Pons (tissue), 1 donor: ENCODE data around the gene MLNR.
A peak's percentile ranks its signal among the peaks of the same experiment; 100 is the strongest.

Experiments
- DNase-seq: peaks from one replicate; pipeline ENCODE4 v3.0.0-alpha.2; 2016; ENCODE audit warnings: low spot score

Gene MLNR, protein sequence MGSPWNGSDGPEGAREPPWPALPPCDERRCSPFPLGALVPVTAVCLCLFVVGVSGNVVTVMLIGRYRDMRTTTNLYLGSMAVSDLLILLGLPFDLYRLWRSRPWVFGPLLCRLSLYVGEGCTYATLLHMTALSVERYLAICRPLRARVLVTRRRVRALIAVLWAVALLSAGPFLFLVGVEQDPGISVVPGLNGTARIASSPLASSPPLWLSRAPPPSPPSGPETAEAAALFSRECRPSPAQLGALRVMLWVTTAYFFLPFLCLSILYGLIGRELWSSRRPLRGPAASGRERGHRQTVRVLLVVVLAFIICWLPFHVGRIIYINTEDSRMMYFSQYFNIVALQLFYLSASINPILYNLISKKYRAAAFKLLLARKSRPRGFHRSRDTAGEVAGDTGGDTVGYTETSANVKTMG

GRCh38 chr13:49220036-49220855 is at the start of gene MLNR:
TSS of gene MLNR (plus strand) at chr13:49220338. CDS start at chr13:49220338, 0 bp downstream.
- no peak for DNase-seq

DNA sequence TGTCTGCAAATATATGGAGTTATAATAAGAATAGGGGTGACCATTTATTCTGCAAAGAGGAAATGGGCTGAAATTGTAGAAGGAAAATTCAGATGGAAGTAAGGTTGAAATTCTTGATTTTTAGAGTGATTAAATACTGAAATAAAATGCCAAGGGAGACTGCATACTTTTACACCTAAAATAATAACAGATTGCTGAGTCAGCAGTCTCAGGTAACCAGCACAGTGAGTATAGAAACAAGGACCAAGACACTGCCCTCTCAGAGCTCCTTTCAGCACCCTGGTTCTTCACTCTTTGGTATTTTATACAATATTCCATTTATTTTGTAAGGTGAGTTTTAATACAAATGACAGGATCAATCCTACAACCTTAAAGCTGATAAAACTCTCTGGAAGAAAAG is 48.8 kb upstream of the MLNR start:
- DNase-seq, result no peak

GRCh38 chr13:49183672-49184325 is 36.3 kb upstream of the MLNR start:
- no peak for DNase-seq

DNA sequence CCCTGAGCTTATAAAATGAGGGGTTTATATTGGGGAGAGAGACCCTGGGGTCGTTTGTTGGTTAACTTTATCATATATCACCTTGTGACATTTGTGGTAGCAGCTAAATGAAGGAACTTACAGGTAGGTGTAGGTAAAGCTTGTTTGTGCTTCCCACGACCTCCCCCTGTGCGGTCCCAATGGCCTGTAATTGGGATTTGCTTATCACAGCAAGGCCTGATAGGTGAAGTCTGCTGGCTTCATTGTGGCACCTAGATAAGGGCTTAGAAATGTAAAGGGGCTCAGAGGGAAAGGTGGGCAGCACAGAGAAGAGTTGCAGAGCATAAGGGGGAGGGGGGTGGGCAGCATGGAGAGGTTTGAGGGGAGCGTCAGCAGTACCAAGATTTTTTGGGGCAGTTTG is 35.5 kb upstream of the MLNR start:
- no peak for DNase-seq

GRCh38 chr13:49185264-49185663 is 34.9 kb upstream of the MLNR start:
- DNase-seq, result peak; percentile 3

DNA sequence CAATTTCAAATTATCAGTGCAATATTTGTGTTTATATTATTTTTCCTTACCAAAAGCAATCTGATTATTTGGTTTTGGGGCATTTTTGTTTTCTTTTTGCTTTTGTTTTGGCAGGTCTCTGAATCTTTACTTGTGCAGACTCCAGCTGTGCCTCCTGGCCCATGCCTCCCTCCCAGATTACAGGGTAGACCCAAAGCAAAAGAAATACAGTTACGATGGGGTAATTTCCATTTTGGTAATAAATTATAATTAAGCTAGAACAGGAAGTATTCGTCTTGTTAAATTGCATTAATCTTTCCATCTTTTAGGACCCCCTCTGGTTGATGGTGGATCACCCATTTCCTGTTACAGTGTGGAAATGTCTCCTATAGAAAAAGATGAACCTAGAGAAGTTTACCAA is 29.2 kb upstream of the MLNR start:
- no peak for DNase-seq

- no peak for DNase-seq
Measured at GRCh38 chr13:49206641-49207040, 13.5 kb upstream of the MLNR start.

DNA sequence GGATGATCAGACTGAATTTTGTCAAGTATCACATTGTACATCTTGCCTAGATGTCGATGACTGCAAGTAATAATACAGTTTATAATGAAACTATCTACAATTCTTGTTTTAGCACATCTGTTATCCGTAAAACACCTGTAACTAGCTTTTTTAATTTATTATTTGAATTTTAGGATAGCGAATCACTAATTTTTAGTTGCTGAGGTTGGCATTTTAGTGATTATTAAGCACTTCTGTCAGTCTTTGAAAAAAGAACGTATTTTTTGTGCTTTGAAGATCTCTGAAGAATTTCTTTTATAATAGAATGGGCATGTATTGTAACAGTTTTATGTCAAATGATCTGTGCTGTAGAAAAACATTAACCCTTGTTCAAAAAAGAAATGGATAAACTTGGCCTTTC is 11.5 kb upstream of the MLNR start:
- no peak for DNase-seq

- DNase-seq, result no peak
Measured at GRCh38 chr13:49210114-49210513, 10.0 kb upstream of the MLNR start.

GRCh38 chr13:49210669-49211068 is 9.5 kb upstream of the MLNR start:
- DNase-seq, result no peak

GRCh38 chr13:49213539-49213938 is 6.6 kb upstream of the MLNR start:
- no peak for DNase-seq

DNA sequence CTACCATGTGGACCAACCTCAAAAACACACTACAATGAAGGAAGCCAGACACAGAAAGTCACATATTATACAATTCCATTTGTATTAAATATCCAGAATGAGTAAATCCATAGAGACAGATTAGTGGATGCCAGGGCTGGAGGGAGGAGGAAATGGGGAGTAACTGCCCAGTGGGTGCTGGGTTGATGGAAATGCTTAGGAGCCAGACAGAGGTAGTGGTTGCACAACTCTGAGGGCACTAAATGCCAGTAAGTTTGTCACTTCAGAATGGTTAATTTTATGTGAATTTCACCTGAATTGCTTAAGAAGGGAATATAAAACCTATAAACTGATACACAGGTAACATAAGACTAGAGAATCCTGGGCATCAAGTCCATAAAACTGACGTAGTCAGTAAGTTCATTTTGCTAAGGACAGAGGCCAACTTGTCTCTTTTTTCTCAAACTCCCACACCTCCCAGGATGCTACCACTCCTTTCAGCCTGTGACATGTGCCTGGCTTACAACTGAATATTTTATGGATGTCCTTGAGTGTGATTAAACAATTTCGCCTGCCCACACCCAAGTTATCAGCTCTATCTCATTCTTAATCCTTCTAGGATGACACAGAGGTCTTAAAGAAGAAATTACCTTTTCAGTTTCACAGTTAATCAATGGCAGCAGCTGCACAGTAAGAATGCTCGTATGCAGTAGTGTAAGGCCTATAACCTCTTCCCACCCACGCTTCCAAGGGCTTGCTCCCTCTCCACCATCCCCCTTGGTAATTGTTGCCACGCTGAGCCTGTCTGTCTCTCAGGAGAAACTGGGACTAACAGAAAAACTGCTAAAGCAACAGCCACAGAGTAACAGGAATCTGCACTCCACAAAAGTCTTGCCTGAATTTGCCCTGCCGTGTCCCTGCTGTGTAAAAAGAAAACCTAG is 5.9 kb upstream of the MLNR start:
- DNase-seq, result no peak

DNA sequence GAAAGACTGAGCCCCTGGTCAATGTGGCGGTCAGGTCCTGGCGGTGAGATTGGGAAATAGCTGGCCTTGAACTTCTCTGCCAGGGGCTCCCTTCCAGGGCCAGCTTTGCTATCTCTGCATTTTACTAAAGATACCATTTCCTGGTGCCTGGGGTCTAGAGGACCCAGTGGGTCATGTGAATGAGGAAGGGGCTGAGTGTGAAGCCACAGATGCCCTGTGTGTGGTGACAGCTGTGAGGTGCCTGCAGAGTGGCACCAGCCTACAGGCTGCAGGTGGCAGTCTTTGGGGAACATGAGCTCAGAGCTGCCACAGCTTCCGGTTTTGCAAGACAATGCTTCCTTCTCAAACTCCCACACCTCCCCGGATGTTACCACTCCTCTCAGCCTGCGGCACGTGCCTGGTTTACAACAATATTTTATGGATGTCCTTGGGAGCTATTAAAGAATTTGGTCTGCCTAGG is 5.2 kb upstream of the MLNR start:
- peak; percentile 22 for DNase-seq

GRCh38 chr13:49216334-49216733 is 3.8 kb upstream of the MLNR start:
- DNase-seq, result no peak

GRCh38 chr13:49217962-49218492 is 2.1 kb upstream of the MLNR start:
- DNase-seq, result no peak

DNA sequence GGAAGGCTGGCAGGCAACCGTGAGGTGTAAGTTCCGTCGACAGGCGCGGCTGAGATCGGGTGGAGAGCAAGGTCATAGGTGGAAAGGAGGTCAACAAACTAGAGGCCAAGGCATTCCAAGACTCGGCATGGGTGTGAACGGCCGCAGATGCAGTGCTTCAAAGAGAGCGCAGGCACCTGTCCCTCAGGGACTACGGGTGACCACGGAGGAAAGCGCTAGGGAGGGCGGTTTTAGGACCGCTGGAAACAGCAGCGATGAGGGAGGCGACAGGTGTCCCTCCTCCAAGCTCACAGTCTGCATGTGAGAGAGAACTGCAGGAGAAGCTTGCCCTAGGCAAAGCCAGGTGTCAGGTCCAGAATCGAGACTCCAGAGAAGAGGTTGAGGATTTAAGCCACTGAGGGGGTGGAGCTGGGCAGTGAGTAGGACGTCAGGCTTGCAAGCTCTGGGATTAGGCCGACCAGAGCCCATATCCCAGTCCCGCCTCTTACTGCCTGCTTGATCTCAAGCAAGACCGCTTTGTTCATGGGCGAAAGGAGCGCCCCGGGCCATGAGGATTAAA is 1.6 kb upstream of the MLNR start:
- DNase-seq, result no peak

- DNase-seq, result no peak
Measured at GRCh38 chr13:49219647-49220035, 497 bp upstream of the MLNR start.

- DNase-seq, result no peak
Measured at GRCh38 chr13:49220856-49221589, 885 bp downstream of the MLNR start.

DNA sequence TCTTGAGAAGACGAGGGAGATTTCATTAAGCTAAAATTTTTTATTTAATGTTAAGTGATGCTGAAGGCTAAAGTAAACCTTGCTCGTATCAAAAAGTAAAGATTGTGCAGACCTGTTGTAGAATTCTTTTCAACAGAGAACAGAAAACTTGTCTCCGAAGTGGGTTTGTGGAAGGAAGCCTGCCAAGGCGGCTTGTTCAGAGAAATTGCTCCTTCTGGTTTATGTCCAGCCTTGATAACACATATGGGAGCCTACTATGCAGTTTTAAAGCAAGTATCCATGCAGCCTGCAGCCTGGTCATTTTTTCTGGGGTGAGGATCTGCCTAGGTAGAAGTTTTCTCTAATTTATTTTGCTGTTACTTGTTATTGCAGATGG is 1.4 kb downstream of the MLNR start:
- no peak for DNase-seq
